ENCODE data around the gene PLPPR2.
"Not testable (repeated sequence)": the region's sequence is repeated elsewhere in the genome, so short reads cannot be mapped to it uniquely, and the experiment has no call there.

PLPPR2 gene

GRCh38 chr19:11347546-11348039, 7.6 kb upstream of the PLPPR2 start:
- Mint-ChIP-seq H3K36me3 (ENCODE audit: low read depth) (peaks cover 7% of the 10 kb centered on the region), H3K27ac (no peak overlapping the region), H3K9me3 (peaks cover 9% of the 10 kb centered on the region), H3K4me3 (peak overlapping the region; percentile 97), H3K27me3 (ENCODE audit: low read depth, poor library complexity) (peaks cover 10% of the 10 kb centered on the region), H3K4me1 (peaks cover 42% of the 10 kb centered on the region)
- no peak for DNase-seq
- no peak for TF ChIP-seq CTCF (IDR thresholded peaks at IDR 0.05)

GRCh38 chr19:11349171-11349570, 6.1 kb upstream of the PLPPR2 start:
- TF ChIP-seq CTCF (IDR thresholded peaks at IDR 0.05): no peak
- H3K4me1 Mint-ChIP-seq: peaks cover 50% of the 10 kb centered on the region
- peaks cover 7% of the 10 kb centered on the region for H3K36me3 Mint-ChIP-seq (ENCODE audit: low read depth)
- peaks cover 9% of the 10 kb centered on the region for H3K9me3 Mint-ChIP-seq
- H3K27me3 Mint-ChIP-seq (ENCODE audit: low read depth, poor library complexity): peaks cover 13% of the 10 kb centered on the region
- H3K27ac Mint-ChIP-seq: no peak overlapping the region
- no peak overlapping the region for H3K4me3 Mint-ChIP-seq
- no peak for DNase-seq

GRCh38 chr19:11354102-11354501, 1.1 kb upstream of the PLPPR2 start:
- not testable (repeated sequence) for H3K4me3 Mint-ChIP-seq; DNase-seq; H3K9me3 Mint-ChIP-seq; H3K27ac Mint-ChIP-seq; H3K36me3 Mint-ChIP-seq (ENCODE audit: low read depth)
- H3K27me3 Mint-ChIP-seq (ENCODE audit: low read depth, poor library complexity): peaks cover 39% of the 10 kb centered on the region
- H3K4me1 Mint-ChIP-seq: peaks cover 39% of the 10 kb centered on the region

GRCh38 chr19:11356074-11356397, 804 bp downstream of the PLPPR2 start:
- H3K27me3 Mint-ChIP-seq (ENCODE audit: low read depth, poor library complexity): peaks cover 55% of the 10 kb centered on the region
- no peak for DNase-seq
- H3K4me3 Mint-ChIP-seq: peak overlapping the region; percentile 81
- no peaks in the 10 kb centered on the region for H3K36me3 Mint-ChIP-seq (ENCODE audit: low read depth)
- no peak for TF ChIP-seq CTCF (IDR thresholded peaks at IDR 0.05)
- H3K9me3 Mint-ChIP-seq: no peaks in the 10 kb centered on the region
- peaks cover 44% of the 10 kb centered on the region for H3K4me1 Mint-ChIP-seq
- H3K27ac Mint-ChIP-seq: peak overlapping the region; percentile 19

GRCh38 chr19:11356676-11357550, 1.7 kb downstream of the PLPPR2 start:
- DNase-seq: no peak
- TF ChIP-seq CTCF (IDR thresholded peaks at IDR 0.05): no peak
- no peaks in the 10 kb centered on the region for H3K9me3 Mint-ChIP-seq
- H3K27ac Mint-ChIP-seq: no peak overlapping the region
- no peaks in the 10 kb centered on the region for H3K36me3 Mint-ChIP-seq (ENCODE audit: low read depth)
- peak overlapping the region; percentile 81 for H3K4me3 Mint-ChIP-seq
- H3K27me3 Mint-ChIP-seq (ENCODE audit: low read depth, poor library complexity): peaks cover 59% of the 10 kb centered on the region
- H3K4me1 Mint-ChIP-seq: peaks cover 43% of the 10 kb centered on the region

GRCh38 chr19:11359421-11359820, 4.2 kb downstream of the PLPPR2 start:
- Mint-ChIP-seq H3K27me3 (ENCODE audit: low read depth, poor library complexity) (peaks cover 57% of the 10 kb centered on the region), H3K36me3 (ENCODE audit: low read depth) (no peaks in the 10 kb centered on the region), H3K27ac (no peak overlapping the region), H3K4me1 (peaks cover 33% of the 10 kb centered on the region), H3K4me3 (no peak overlapping the region), H3K9me3 (no peaks in the 10 kb centered on the region)
- no peak for DNase-seq
- TF ChIP-seq CTCF (IDR thresholded peaks at IDR 0.05): no peak
